IMR-90 (cell line): Measurements from ENCODE around the gene RTL5.

ENCODE experiments used
- BHLHE40 ChIP-seq: fragments of 150-350 bp; IDR thresholded peaks from 2 replicates; pipeline ENCODE4 v1.6.1; 2016; ENCODE audit warnings: mild to moderate bottlenecking, low read depth, low read length
- MXI1 ChIP-seq: IDR thresholded peaks from 2 replicates; pipeline ENCODE4 v1.6.1; 2012; ENCODE audit warnings: low read depth, mild to moderate bottlenecking, low read length, moderate library complexity, borderline replicate concordance
- NFE2L2 ChIP-seq: fragments of 150-350 bp; IDR thresholded peaks from 2 replicates; pipeline ENCODE4 v1.6.1; 2016; ENCODE audit warnings: low read depth, mild to moderate bottlenecking, low read length
- POLR2A ChIP-seq: IDR thresholded peaks from 2 replicates; pipeline ENCODE4 v1.6.1; 2012; ENCODE audit warnings: mild to moderate bottlenecking, low read depth, low read length
- RAD21 ChIP-seq: IDR thresholded peaks from 2 replicates; pipeline ENCODE4 v1.6.1; 2012; ENCODE audit warnings: low read length, improper control_type of control experiment
- RCOR1 ChIP-seq: IDR thresholded peaks from 2 replicates; pipeline ENCODE4 v1.6.1; 2012; ENCODE audit warnings: mild to moderate bottlenecking, low read length, improper control_type of control experiment; ENCODE audit not compliant: insufficient replicate concordance
- TF ChIP-seq, protein P1 (sequence below): conservative IDR thresholded peaks from 2 replicates; pipeline ENCODE4 v1.5.1; 2012; ENCODE audit warnings: mild to moderate bottlenecking, low read depth, low read length, improper control_type of control experiment
- TF ChIP-seq, protein P2 (sequence below): fragments of 150-350 bp; IDR thresholded peaks from 2 replicates; pipeline ENCODE4 v1.6.1; 2017; ENCODE audit warnings: mild to moderate bottlenecking, antibody characterized with exemption, low read length, low read depth
- TF ChIP-seq, protein P3 (sequence below): fragments of 150-350 bp; IDR thresholded peaks from 2 replicates; pipeline ENCODE4 v1.6.1; 2016; ENCODE audit warnings: low read depth, mild to moderate bottlenecking, low read length, moderate library complexity, borderline replicate concordance

DNA sequence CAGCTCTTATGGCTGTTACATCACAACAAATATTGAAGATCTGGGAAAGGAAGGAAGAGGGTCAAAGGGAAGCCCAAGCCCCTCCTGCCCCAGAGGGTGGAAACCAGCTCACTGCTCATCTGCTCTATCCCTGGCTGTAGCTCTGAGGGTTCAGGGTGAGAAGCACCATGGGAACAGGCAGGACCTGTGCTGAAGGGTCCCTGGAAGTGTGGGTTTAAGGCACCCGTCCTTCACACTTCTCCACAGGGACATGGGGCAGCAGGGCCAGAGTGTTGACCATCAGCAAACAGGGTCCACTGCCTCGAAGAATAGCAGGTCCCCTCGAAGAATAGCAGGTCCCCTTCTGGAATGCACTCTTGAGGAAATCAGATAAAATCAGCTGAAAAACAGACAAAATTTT lies 4.4 kb downstream of the RTL5 start:
- TF ChIP-seq, protein P1, sequence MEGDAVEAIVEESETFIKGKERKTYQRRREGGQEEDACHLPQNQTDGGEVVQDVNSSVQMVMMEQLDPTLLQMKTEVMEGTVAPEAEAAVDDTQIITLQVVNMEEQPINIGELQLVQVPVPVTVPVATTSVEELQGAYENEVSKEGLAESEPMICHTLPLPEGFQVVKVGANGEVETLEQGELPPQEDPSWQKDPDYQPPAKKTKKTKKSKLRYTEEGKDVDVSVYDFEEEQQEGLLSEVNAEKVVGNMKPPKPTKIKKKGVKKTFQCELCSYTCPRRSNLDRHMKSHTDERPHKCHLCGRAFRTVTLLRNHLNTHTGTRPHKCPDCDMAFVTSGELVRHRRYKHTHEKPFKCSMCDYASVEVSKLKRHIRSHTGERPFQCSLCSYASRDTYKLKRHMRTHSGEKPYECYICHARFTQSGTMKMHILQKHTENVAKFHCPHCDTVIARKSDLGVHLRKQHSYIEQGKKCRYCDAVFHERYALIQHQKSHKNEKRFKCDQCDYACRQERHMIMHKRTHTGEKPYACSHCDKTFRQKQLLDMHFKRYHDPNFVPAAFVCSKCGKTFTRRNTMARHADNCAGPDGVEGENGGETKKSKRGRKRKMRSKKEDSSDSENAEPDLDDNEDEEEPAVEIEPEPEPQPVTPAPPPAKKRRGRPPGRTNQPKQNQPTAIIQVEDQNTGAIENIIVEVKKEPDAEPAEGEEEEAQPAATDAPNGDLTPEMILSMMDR = no peak
- TF ChIP-seq, protein P2, sequence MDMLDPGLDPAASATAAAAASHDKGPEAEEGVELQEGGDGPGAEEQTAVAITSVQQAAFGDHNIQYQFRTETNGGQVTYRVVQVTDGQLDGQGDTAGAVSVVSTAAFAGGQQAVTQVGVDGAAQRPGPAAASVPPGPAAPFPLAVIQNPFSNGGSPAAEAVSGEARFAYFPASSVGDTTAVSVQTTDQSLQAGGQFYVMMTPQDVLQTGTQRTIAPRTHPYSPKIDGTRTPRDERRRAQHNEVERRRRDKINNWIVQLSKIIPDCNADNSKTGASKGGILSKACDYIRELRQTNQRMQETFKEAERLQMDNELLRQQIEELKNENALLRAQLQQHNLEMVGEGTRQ = no peak
- TF ChIP-seq, protein P3, sequence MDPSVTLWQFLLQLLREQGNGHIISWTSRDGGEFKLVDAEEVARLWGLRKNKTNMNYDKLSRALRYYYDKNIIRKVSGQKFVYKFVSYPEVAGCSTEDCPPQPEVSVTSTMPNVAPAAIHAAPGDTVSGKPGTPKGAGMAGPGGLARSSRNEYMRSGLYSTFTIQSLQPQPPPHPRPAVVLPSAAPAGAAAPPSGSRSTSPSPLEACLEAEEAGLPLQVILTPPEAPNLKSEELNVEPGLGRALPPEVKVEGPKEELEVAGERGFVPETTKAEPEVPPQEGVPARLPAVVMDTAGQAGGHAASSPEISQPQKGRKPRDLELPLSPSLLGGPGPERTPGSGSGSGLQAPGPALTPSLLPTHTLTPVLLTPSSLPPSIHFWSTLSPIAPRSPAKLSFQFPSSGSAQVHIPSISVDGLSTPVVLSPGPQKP = no peak
- TF ChIP-seq POLR2A (no peak), BHLHE40 (no peak), RCOR1 (no peak), MXI1 (no peak), RAD21 (no peak), NFE2L2 (no peak)
